Mesendoderm (in vitro differentiated cells): ENCODE measurements around the gene TAS2R41. TPM values are rescaled to one million over a fixed set of nuclear protein-coding genes. Genes with fewer than 3 reads are reported as not detected.

Experiments used
- DNase-seq: peaks from one replicate; pipeline ENCODE4 v3.0.0; 2013
- H2AK5ac ChIP-seq: 2 replicates; pipeline ENCODE4 v1.6.1; 2013; ENCODE audit warnings: low read length, inconsistent platforms
- H2BK120ac ChIP-seq: 2 replicates; pipeline ENCODE4 v1.6.1; 2013; ENCODE audit warnings: low read depth, mild to moderate bottlenecking, low read length, moderate library complexity, mixed read lengths
- H2BK15ac ChIP-seq: replicated peaks from 2 replicates; pipeline ENCODE4 v1.6.1; 2013; ENCODE audit warnings: low read depth, mild to moderate bottlenecking, moderate library complexity
- H2BK5ac ChIP-seq: 2 replicates; pipeline ENCODE4 v1.6.1; 2013; ENCODE audit warnings: low read length, inconsistent platforms
- H3K18ac ChIP-seq: 2 replicates; pipeline ENCODE4 v1.6.1; 2013; ENCODE audit warnings: mild to moderate bottlenecking, low read length, mixed read lengths
- H3K23ac ChIP-seq: one replicate; pipeline ENCODE4 v1.6.1; 2013; ENCODE audit warnings: low read length
- H3K27ac ChIP-seq: 2 replicates; pipeline ENCODE4 v1.5.1; 2013; ENCODE audit warnings: low read depth, mild to moderate bottlenecking, inconsistent platforms, low read length, moderate library complexity
- H3K27me3 ChIP-seq: 2 replicates; pipeline ENCODE4 v1.6.1; 2013; ENCODE audit warnings: low read length, control low read depth, mild to moderate bottlenecking, inconsistent platforms; ENCODE audit not compliant: insufficient read depth, poor library complexity
- H3K36me3 ChIP-seq: 2 replicates; pipeline ENCODE4 v1.6.1; 2013; ENCODE audit warnings: low read length, inconsistent platforms; ENCODE audit not compliant: control insufficient read depth, insufficient read depth
- H3K4ac ChIP-seq: one replicate; pipeline ENCODE4 v1.6.1; 2013; ENCODE audit warnings: low read depth, mild to moderate bottlenecking, low read length, moderate library complexity
- H3K4me1 ChIP-seq: 2 replicates; pipeline ENCODE4 v1.6.1; 2013; ENCODE audit warnings: low read depth, low read length, inconsistent platforms; ENCODE audit not compliant: control insufficient read depth
- H3K4me2 ChIP-seq: 2 replicates; pipeline ENCODE4 v1.6.1; 2013; ENCODE audit warnings: low read length
- H3K4me3 ChIP-seq: 2 replicates; pipeline ENCODE4 v1.5.1; 2013; ENCODE audit warnings: mild to moderate bottlenecking, low read length
- H3K56ac ChIP-seq: one replicate; pipeline ENCODE4 v1.6.1; 2013; ENCODE audit warnings: low read length
- H3K79me1 ChIP-seq: 2 replicates; pipeline ENCODE4 v1.6.1; 2013; ENCODE audit warnings: low read length, inconsistent platforms
- H3K79me2 ChIP-seq: 2 replicates; pipeline ENCODE4 v1.6.1; 2013; ENCODE audit warnings: mild to moderate bottlenecking, low read length; ENCODE audit not compliant: control insufficient read depth, insufficient read depth
- H3K9ac ChIP-seq: 2 replicates; pipeline ENCODE4 v1.6.1; 2013; ENCODE audit warnings: low read length, inconsistent platforms
- H4K5ac ChIP-seq: one replicate; pipeline ENCODE4 v1.6.1; 2013; ENCODE audit warnings: low read length
- H4K8ac ChIP-seq: one replicate; pipeline ENCODE4 v1.6.1; 2013; ENCODE audit warnings: low read depth, mild to moderate bottlenecking, control low read depth, low read length, moderate library complexity
- WGBS: extraction: QIAGEN DNeasy Blood & Tissue Kit; methylation state at CpG from one replicate; pipeline ENCODE4 v1.1.7; 2013; ENCODE audit warnings: low lambda C conversion rate, missing lambda C conversion rate; ENCODE audit not compliant: insufficient coverage; ENCODE audit errors: extremely low coverage; 5-methylcytosine and 5-hydroxymethylcytosine counted together
- polyA plus RNA-seq, 2 experiments: library from polyadenylated mRNA; stranded (reverse); fragments of 200-250 nt; gene quantifications; one replicate each; pipeline ENCODE4 v1.2.3, GENCODE V29; 2013

TAS2R41 gene
- not detected for polyA plus RNA-seq (2013, experiment 1 of 2)
- not detected for polyA plus RNA-seq (2013, experiment 2 of 2)

- H2BK120ac ChIP-seq: no peak within 1 kb of the TSS
- H3K4me3 ChIP-seq: no peak within 1 kb of the TSS
- H3K23ac ChIP-seq: no peak within 1 kb of the TSS
- no CpG with 5 or more reads among the region's 10 CpGs for WGBS
- no peaks in the 10 kb centered on the region for H3K4me1 ChIP-seq
- H3K4ac ChIP-seq: no peak within 1 kb of the TSS
- H3K56ac ChIP-seq: no peak within 1 kb of the TSS
- no peaks in the 10 kb centered on the region for H3K27me3 ChIP-seq
- no peak within 1 kb of the TSS for H4K8ac ChIP-seq
- H3K79me2 ChIP-seq: no peaks in the 10 kb centered on the region
- H3K27ac ChIP-seq: no peak within 1 kb of the TSS
- H3K4me2 ChIP-seq: no peak within 1 kb of the TSS
- no peak within 1 kb of the TSS for H2BK5ac ChIP-seq
- no peak within 1 kb of the TSS for H2AK5ac ChIP-seq
- H3K36me3 ChIP-seq: no peaks in the 10 kb centered on the region
- H3K9ac ChIP-seq: no peak within 1 kb of the TSS
- DNase-seq: no peak
- no peak within 1 kb of the TSS for H3K18ac ChIP-seq
- no peaks in the 10 kb centered on the region for H3K79me1 ChIP-seq
- no peak within 1 kb of the TSS for H2BK15ac ChIP-seq
- no peak within 1 kb of the TSS for H4K5ac ChIP-seq
These were observed at the start of gene TAS2R41 for GRCh38 chr7:143477501-143478150. TSS of gene TAS2R41 (plus strand) at chr7:143477873. CDS start at chr7:143477873, 0 bp downstream.

DNA sequence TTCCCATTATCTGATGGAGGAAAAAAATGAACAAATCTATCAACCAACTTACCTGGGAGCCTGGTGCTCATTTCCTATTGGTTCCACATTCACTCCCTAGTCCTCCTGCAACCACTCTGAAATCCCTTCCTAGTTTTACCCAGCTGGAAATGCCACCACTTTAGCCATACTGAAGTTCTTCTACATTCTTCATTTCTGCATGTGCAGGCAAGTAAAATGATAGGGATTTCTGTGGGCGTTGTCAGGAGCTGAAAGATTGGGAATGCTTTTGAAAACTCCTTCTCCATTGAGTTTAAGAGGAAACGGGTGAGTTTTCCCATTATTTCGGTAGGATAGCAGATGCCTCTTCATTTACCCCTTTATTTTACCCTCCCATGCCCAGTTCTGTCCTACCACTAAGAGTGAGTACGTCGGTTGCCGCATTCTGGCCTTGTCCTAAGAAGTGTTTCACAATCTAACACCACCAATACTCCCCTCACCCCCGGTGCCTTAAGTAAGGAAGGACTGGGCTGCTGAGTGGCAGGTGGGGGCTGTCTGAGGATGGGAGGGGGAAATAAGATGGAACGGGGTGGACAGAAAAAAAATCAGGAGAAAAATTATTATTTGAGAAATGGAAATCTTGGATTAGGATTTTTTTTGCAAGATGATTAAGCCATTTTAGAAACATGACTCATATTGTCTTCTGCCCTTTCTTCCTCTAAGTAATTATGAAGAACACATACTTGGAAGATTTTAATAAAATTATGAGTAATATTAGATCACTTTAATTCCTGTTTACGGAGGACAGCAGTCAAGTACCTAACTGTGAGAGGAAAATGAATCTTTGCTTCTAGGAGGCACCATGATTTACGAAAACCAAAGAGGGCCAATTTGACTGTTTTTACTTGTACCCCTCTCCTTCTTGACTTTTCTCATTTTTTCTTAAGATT, 47.6 kb upstream of the TAS2R41 start:
- Histone ChIP-seq H2AK5ac (no peak overlapping the region), H2BK5ac (no peak overlapping the region), H3K4me3 (no peak overlapping the region), H2BK15ac (no peak overlapping the region), H3K56ac (no peak overlapping the region), H4K8ac (no peak overlapping the region), H3K4ac (no peak overlapping the region), H2BK120ac (no peak overlapping the region), H3K4me1 (no peaks in the 10 kb centered on the region), H3K23ac (no peak overlapping the region), H3K36me3 (no peaks in the 10 kb centered on the region), H4K5ac (no peak overlapping the region), H3K27me3 (no peaks in the 10 kb centered on the region), H3K4me2 (no peak overlapping the region), H3K18ac (no peak overlapping the region), H3K79me2 (no peaks in the 10 kb centered on the region), H3K79me1 (no peaks in the 10 kb centered on the region), H3K27ac (no peak overlapping the region), H3K9ac (no peak overlapping the region)
- DNase-seq: no peak
- no CpG with 5 or more reads among the region's 10 CpGs for WGBS

DNA sequence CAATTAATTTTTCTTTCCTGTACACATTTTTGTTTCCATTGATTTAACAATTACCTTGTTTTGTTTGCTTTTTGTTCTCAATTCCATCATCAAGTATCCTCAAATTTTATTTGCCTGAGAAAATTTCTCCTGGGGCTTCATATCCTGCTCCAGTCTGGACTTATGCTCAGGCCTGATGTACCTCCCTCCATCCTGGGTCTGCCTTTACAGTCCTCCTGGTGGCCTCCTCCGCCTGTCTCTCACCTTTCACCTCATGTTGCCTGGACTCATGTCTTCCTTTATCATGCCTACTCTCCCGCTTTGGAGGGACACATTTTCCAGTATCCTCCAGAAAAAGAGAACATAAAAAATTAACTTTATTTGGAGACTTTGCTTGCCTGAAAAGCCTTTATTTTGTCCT, 46.6 kb upstream of the TAS2R41 start:
- H3K9ac ChIP-seq: no peak overlapping the region
- no peak overlapping the region for H4K5ac ChIP-seq
- H3K79me1 ChIP-seq: no peaks in the 10 kb centered on the region
- H3K36me3 ChIP-seq: no peaks in the 10 kb centered on the region
- H3K18ac ChIP-seq: no peak overlapping the region
- no peak overlapping the region for H3K27ac ChIP-seq
- no peaks in the 10 kb centered on the region for H3K27me3 ChIP-seq
- no peak overlapping the region for H3K23ac ChIP-seq
- H3K56ac ChIP-seq: no peak overlapping the region
- H2AK5ac ChIP-seq: no peak overlapping the region
- no peak overlapping the region for H3K4ac ChIP-seq
- no peak for DNase-seq
- no peak overlapping the region for H3K4me3 ChIP-seq
- no CpG with 5 or more reads among the region's 2 CpGs for WGBS
- no peaks in the 10 kb centered on the region for H3K79me2 ChIP-seq
- H2BK5ac ChIP-seq: no peak overlapping the region
- no peak overlapping the region for H3K4me2 ChIP-seq
- no peak overlapping the region for H2BK120ac ChIP-seq
- H3K4me1 ChIP-seq: no peaks in the 10 kb centered on the region
- no peak overlapping the region for H4K8ac ChIP-seq
- H2BK15ac ChIP-seq: no peak overlapping the region

GRCh38 chr7:143433759-143434158, 43.9 kb upstream of the TAS2R41 start:
- Histone ChIP-seq H3K56ac (no peak overlapping the region), H3K79me1 (no peaks in the 10 kb centered on the region), H3K18ac (no peak overlapping the region), H3K23ac (no peak overlapping the region), H2AK5ac (no peak overlapping the region), H2BK5ac (no peak overlapping the region), H3K4me3 (no peak overlapping the region), H3K36me3 (no peaks in the 10 kb centered on the region), H3K4ac (no peak overlapping the region), H3K4me1 (peaks cover 2% of the 10 kb centered on the region), H3K27ac (no peak overlapping the region), H3K4me2 (no peak overlapping the region), H4K8ac (no peak overlapping the region), H2BK120ac (no peak overlapping the region), H3K9ac (no peak overlapping the region), H2BK15ac (no peak overlapping the region), H4K5ac (no peak overlapping the region), H3K27me3 (no peaks in the 10 kb centered on the region), H3K79me2 (no peaks in the 10 kb centered on the region)
- DNase-seq: no peak
- WGBS: no CpG with 5 or more reads among the region's 4 CpGs

DNA sequence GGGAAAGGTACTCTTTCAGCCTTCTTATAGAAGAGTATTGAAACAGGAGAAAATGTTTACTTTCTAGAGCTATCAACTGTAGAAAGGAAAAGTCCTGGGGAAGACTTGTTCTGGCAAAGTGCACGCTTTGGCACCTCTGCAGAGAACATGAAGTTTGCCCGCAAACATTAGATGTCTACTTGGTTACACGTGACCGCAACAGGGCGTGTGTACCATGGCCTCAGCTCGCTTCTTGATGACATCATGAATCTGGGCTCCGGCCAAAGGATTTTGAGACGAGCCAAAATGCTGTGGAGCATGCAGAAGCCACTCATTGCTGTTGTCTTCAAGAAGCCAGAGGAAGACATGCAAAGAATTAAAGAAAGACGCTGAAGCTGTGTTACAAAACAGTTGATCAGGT, 43.0 kb upstream of the TAS2R41 start:
- peaks cover 2% of the 10 kb centered on the region for H3K4me1 ChIP-seq
- H3K23ac ChIP-seq: no peak overlapping the region
- no peak overlapping the region for H4K8ac ChIP-seq
- H2BK120ac ChIP-seq: no peak overlapping the region
- H3K79me2 ChIP-seq: no peaks in the 10 kb centered on the region
- no peak overlapping the region for H3K4ac ChIP-seq
- H3K79me1 ChIP-seq: no peaks in the 10 kb centered on the region
- WGBS: no CpG with 5 or more reads among the region's 9 CpGs
- no peak for DNase-seq
- no peak overlapping the region for H2BK15ac ChIP-seq
- no peak overlapping the region for H2BK5ac ChIP-seq
- no peak overlapping the region for H3K18ac ChIP-seq
- H3K36me3 ChIP-seq: no peaks in the 10 kb centered on the region
- H3K4me3 ChIP-seq: no peak overlapping the region
- H4K5ac ChIP-seq: no peak overlapping the region
- H3K4me2 ChIP-seq: no peak overlapping the region
- no peak overlapping the region for H3K9ac ChIP-seq
- H3K56ac ChIP-seq: no peak overlapping the region
- H2AK5ac ChIP-seq: no peak overlapping the region
- no peak overlapping the region for H3K27ac ChIP-seq
- no peaks in the 10 kb centered on the region for H3K27me3 ChIP-seq
